MV-4-11 (cell line): Measurements from ENCODE around the gene NAIF1.
"Not testable (repeated sequence)": the region's sequence is repeated elsewhere in the genome, so short reads cannot be mapped to it uniquely, and the experiment has no call there.

ENCODE experiments used
- DNase-seq: peaks from one replicate; lab custom pipeline; 2025; lab: John Stamatoyannopoulos, UW

The NAIF1 gene

DNA sequence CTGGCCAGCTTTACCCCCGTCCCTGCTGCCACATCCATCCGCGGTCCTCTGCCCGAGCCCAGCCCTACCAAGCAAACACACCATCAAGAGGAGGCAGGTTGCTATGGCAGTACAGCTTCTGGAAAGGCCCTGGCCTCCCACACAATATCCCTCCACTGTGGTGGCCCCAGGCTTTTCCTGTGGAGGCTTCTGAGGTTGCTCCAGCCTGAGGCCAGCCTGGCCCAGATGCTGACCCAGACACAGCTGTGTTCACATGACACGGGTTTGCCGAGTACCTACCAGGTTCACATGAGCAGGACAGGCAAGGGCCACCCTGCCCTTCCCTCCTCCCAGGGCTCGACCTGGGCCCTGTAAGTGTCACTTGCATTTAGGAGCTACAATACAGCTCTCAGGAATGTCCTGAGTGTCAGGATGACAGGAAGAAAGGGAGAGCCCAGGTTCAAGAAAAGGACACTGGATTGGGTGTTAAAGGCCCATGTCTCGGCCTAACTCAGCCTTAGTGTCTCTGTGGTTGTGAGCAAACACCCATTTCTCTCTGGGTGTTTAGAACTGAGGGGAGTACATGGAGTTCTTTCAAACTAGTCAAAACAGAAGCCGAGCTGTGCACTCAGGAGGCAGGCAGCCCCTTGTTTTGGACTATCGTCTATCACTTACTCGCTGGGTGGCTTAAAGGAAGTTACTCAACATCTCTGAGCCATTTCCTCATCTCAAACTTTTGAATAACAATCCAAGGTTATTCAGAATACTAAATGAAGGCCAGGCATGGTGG lies 40.2 kb downstream of the NAIF1 start:
- peak; percentile 67 for DNase-seq

DNA sequence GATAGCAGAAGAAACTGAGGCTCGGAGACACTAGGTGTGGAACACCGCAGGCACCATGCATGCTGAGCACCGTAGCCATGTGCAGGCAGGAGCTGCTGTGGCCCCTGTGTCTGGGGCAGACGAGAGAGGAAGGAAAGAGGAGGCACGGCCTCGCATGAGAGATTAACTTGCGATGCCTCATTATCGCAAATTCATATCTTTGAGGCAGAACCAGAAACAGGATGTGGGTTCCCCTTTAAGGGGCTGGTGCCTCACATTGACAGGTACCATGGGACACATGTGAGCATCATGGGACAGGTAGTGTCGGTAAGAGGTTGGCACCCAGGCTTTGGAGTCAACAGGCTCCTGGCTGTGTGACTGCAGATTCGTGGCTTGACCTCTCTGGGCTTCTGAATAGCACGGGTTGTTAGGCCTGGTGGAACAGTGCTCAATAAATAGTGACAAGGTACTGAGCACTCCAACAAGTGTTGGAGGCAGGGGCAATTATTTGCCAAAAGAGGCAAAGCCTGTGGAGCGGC lies 40.8 kb downstream of the NAIF1 start:
- DNase-seq, result no peak

DNA sequence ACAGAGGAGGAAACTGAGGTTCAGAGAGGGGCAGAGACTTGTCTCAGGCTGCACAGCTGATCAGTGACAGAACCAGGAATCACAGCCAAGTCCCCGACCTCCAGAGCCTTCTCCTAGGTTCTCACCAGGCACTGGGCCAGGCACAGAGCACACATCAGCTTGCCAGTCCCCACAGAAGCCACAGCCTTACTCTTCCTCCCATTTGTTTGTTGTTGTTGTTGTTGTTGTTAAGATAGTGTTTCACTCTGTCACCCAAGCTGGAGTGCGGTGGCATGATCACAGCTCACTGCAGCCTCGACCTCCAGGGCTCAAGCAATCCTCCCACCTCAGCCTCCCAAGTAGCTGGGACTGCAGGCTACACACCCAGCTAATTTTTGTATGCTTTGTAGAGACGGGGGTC lies 41.4 kb downstream of the NAIF1 start:
- no peak for DNase-seq

DNA sequence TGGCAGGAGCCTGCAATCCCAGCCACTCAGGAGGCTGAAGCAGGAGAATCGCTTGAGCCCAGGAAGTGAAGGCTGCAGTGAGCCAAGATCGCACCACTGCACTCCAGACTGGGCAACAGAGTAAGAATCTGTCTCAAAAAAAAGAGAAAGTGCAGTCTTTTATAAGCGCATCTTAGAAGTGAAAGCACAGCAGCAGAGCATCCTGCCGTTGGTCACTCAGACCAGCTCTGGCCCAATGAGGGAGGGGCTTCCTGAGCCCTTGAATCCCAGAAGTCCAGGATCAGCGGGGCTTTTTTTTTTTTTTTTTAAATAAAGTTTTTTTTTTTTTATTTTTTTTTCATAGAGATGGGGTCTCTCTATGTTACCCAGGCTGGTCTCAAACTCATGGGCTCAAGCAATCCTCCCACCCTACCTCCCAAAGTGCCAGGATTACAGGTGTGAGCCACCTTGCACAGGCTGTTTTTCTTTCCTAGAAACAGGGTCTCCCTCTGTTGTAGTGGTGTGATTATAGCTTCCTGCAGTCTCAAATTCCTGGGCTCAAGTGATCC lies 42.3 kb downstream of the NAIF1 start:
- DNase-seq, result no peak

DNA sequence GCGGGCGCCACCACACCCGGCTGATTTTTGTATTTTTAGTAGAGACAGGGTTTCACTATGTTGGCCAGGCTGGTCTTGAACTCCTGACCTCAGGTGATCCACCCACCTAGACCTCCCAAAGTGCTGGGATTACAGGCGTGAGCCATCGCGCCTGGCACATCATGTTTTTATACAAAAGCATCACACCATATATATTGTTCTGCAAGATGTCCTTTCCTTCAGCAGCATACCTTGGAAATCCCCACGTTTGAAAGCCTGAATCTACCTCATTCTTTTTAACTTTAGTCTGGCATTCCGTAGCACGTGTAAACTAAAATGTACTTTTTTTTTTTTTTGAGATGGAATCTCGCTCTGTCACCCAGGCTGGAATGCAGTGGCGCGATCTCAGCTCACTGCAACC lies 43.4 kb downstream of the NAIF1 start:
- not testable (repeated sequence) for DNase-seq

DNA sequence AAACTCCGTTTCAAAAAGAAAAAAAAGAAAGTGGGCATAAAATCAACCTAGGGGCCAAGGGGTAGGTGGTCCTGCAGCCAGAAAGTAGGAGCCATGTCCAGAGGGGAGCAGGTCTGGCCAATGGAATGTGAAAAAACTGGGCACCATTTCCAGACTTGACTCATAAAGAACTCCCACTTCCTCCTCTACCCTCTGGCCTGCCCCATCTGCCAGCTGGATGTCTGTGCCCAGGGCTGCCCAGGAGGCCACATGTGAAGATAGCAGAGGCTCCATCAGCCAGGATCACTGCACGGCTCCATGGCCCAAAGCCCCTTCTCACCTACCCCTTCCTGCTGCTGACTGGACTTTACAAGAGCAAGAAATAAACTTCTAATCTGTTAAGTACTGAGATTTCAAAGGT lies 44.2 kb downstream of the NAIF1 start:
- peak; percentile 19 for DNase-seq

DNA sequence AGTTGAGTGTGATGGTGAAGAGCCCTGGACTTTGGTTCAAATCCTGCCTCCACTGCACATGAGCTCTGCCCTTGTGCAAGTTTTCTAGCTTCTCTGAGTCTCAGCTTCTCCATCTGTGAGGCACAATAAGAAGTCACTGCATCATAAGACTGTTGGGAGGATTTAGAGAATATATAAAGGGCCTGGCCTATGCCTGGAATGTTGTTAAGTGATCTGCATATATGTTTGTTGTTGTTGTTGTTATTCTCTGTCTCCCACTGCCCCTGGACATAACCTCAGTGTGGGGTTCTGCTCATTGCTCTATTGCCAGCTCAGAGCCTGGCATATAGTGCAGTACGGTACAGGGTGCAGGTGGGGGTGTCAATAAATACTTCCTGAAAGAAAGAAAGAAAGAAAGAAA lies 46.0 kb downstream of the NAIF1 start:
- no peak for DNase-seq

DNA sequence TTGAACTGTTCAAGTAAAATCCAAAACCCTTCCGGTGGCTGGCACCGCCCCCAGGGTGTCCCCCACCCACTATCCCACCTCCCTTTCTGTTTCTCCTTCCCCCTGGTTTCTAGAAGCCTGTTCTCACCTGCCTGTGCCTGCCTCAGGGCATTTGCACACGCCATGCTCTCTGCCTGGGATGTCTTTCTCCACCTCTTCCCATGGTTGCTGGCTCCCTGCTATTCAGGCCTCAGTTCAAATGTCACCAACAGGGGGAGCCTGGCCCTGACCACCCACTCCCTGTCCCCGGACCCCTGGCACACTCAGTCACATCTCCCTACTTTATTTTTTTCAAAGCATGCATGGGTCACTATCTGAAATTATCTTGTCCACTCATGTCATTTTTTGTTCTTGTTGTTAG lies 46.4 kb downstream of the NAIF1 start:
- no peak for DNase-seq

DNA sequence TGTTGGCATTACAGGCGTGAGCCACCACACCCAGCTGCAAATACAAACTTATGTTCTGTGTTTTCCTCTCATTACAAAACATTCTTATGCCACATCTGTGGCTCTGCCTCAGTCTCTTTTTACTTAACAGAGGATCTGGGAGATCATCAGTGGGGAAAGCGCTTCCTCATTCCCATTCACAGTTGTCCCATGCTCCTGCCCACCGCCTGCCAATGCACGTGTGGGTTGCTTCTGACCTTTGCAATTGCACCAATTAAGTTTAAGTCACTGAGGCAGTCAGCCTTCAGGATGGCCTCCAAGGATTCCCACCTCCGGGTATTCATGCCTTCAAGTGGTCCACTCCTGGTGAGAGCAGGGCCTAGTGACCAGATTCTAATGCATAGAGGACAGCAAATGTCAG lies 51.4 kb downstream of the NAIF1 start:
- DNase-seq, result no peak
